Mesodermal cell (in vitro differentiated cells): Measurements from ENCODE around the gene ZNF564.
"Not testable (repeated sequence)": the region's sequence is repeated elsewhere in the genome, so short reads cannot be mapped to it uniquely, and the experiment has no call there.

Experiments
- H3K27ac ChIP-seq: 2 replicates; pipeline ENCODE4 v1.7.0; 2013; ENCODE audit warnings: mild to moderate bottlenecking, low read depth, low read length, moderate library complexity; ENCODE audit not compliant: severe bottlenecking
- H3K36me3 ChIP-seq: 2 replicates; pipeline ENCODE4 v1.7.1; 2013; ENCODE audit warnings: mild to moderate bottlenecking, low read length, moderate library complexity; ENCODE audit not compliant: control insufficient read depth, insufficient read depth
- H3K4me1 ChIP-seq: one replicate; pipeline ENCODE4 v1.7.1; 2013; ENCODE audit warnings: mild to moderate bottlenecking, low read length; ENCODE audit not compliant: insufficient read depth, control insufficient read depth, poor library complexity, severe bottlenecking
- H3K4me3 ChIP-seq: 2 replicates; pipeline ENCODE4 v1.7.0; 2013; ENCODE audit warnings: low read length, control low read depth, mild to moderate bottlenecking; ENCODE audit not compliant: insufficient read depth, poor library complexity, severe bottlenecking; ENCODE audit errors: extremely low read depth
- H3K9me3 ChIP-seq: 2 replicates; pipeline ENCODE4 v1.7.1; 2013; ENCODE audit warnings: mild to moderate bottlenecking, low read length, moderate library complexity; ENCODE audit not compliant: control insufficient read depth
- WGBS, 2 experiments: methylation state at CpG; one replicate each; pipeline ENCODE4 v1.1.5; 2013; ENCODE audit warnings: missing lambda C conversion rate in 2 of 2; ENCODE audit not compliant: insufficient coverage in 2 of 2; 5-methylcytosine and 5-hydroxymethylcytosine counted together

ZNF564 gene

DNA sequence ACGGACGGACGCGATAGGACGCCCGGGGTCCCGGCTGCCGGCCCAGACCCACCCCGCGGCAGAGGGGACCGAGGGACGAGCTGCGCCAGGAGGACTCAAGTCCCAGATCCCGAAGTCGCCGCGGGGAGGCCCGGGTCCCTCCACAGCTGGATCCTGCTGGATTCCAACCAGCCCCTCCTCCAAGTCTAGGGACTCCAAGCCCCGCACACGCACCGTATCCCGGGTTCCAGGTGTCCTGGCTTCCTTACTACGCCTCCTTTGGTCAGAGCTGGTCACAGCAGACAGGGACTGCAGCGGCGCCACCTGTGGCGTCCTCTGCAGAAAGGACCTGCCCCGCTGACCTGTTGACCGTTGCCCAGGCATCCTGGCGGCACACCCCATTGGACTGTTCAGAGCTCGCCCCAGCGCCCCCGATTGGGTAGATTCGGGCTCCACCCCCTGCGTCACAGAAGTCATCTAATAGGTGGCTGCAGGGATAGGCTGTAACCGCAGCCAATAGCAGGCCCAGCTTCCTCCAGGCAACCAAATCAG is 37.7 kb downstream of the ZNF564 start:
- Histone ChIP-seq H3K27ac (no peak overlapping the region), H3K36me3 (peaks cover 3% of the 10 kb centered on the region)
- WGBS, 2 experiments: 95 to 96% methylated on average over 23 to 35 of the region's 35 CpGs

DNA sequence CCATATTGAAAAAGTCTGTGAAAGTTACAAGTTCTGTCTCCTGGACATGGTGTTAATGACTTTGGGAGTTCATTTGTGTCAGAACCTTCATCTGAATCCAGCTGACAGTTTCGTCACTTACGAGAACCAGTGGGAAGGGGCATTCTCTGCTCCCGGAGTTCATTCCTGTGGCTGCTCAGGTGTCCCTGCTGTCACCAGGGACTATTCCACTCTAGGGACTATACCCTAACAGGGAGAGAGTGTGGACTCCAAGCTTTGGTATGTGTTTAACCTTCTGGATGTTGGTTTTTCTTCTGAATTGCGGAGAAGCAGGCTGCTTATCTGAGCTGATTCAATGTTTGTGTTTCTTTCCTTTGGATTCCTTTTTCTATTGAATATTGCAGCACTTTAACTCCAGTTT is 54.2 kb downstream of the ZNF564 start:
- peaks cover 10% of the 10 kb centered on the region for H3K9me3 ChIP-seq
- no peak overlapping the region for H3K4me3 ChIP-seq
- H3K36me3 ChIP-seq: no peaks in the 10 kb centered on the region
- no peaks in the 10 kb centered on the region for H3K4me1 ChIP-seq
- no peak overlapping the region for H3K27ac ChIP-seq
- 90 to 92% methylated on average over 2 to 3 of the region's 4 CpGs for WGBS, 2 experiments

More for the DNA sequence above, 37.7 kb downstream of the ZNF564 start:
- no peaks in the 10 kb centered on the region for H3K4me1 ChIP-seq
- no peak overlapping the region for H3K4me3 ChIP-seq
- peaks cover 26% of the 10 kb centered on the region for H3K9me3 ChIP-seq

DNA sequence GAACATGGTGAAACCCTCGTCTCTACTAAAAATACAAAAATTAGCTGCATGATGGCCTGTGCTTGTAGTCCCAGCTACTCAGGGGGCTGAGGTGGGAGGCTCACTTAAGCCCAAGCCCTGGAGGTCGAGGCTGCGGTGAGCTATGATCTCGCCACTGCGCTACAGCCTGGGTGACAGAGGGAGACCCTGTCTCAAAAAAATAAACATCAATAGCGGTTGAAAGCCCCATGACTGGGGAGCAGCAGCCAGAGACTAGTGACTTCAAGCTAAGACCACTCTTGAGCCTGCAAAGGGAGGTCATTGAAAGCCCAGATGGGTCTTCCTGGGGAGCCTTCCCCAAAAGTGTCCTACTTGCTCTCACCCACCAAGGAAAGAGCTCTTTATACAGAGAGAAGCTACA is 54.8 kb downstream of the ZNF564 start:
- H3K36me3 ChIP-seq: no peaks in the 10 kb centered on the region
- H3K27ac ChIP-seq: no peak overlapping the region
- H3K4me3 ChIP-seq: no peak overlapping the region
- WGBS, 2 experiments: 92 to 95% methylated on average over 6 of the region's 6 CpGs
- no peaks in the 10 kb centered on the region for H3K4me1 ChIP-seq
- peaks cover 10% of the 10 kb centered on the region for H3K9me3 ChIP-seq

DNA sequence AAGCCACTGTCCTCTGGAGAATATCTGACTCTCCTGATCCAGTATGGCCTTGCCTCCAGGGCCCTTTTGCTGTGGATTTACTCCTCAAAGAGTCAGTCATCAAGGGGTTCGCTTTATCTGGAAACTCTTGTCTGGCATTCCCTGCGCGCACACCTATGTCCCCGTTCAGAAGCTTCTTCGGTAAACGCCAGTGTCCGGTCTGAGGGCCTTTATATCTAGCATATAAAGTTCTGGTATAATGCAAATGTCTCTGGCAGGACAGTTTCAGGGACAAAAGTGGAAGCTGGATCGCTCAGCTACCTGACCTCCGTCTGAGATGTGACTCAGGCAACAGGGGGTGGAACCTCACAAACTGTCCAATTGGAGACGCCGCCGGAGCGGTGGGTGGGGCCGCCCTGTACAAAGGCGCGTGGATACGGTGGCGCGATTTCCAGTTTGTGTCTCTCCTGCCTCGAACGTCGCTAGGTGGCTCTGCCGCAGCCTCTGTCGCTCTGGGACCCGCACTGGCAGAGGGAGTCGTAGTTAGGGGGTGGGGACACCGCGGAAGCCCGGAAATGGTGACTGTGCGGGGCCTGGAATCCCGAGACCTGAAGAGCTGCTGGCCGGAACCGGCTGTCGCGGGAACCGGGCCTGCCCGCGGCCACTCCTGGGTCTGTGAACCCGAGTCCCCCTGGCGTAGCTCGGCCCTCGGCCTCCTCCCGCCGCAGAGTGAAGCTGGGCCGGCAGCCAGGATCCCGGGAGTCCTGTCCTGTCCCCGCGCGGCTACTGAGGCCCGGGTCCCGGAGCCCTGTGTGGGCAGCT is 56.1 kb downstream of the ZNF564 start:
- 28 to 29% methylated on average over 39 to 40 of the region's 51 CpGs for WGBS, 2 experiments
- no peaks in the 10 kb centered on the region for H3K36me3 ChIP-seq
- H3K27ac ChIP-seq: peak overlapping the region; percentile 81

DNA sequence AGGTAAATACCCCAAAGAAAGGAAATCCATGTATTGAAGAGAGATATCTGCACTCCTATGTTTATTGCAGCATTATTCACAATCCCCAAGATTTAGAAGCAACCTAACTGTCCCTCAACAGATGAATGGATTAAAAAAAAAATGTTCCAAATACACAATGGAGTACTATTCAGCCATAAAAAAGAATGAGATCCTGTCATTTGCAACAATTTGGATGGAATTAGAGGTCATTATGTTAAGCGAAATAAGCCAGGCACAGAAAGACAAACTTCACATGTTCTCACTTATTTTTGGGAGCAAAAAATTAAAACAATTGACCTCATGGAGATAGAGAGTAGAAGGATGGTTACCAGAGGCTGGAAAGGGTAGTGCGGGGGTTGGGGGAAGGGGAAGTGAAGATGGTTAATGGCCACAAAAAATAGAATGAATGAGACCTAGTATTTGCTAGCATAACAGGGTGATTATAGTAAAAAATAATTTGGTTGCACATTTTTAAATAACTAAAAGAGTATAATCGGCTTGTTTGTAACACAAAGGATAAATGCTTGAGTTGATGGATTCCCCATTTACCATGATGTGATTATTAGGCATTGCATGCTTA is 56.9 kb downstream of the ZNF564 start:
- no peak overlapping the region for H3K27ac ChIP-seq
- 80 to 100% methylated on average over 1 of the region's 3 CpGs for WGBS, 2 experiments
- no peaks in the 10 kb centered on the region for H3K36me3 ChIP-seq
- peaks cover 10% of the 10 kb centered on the region for H3K9me3 ChIP-seq
- no peak overlapping the region for H3K4me3 ChIP-seq
- no peaks in the 10 kb centered on the region for H3K4me1 ChIP-seq

More for the DNA sequence above, 56.1 kb downstream of the ZNF564 start:
- Histone ChIP-seq H3K4me3 (peak overlapping the region; percentile 31), H3K9me3 (peaks cover 10% of the 10 kb centered on the region), H3K4me1 (no peaks in the 10 kb centered on the region)

DNA sequence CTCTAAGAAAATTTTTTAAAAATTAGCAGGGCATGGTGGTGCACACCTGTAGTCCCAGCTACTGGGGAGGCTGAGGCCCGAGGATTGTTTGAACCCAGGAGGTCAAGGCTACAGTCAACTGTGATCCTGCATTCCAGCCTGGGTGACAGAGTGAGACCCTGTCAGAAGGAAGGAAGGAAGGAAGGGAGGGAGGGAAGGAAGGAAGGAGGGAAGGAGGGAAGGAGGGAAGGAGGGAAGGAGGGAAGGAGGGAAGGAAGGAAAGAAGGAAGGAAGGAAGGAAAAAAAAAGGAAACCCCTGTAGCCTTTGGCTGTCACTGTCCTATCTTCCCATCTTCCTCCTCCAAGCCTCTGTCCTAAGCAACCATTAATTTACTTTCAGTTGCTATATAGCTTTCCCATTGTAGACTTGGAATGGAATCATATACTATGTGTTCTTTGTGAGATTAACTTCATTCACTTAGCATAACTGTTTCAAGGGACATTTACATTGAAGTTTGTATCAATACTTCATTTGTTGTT is 65.0 kb downstream of the ZNF564 start:
- H3K4me1 ChIP-seq, H3K36me3 ChIP-seq, H3K4me3 ChIP-seq, H3K27ac ChIP-seq, H3K9me3 ChIP-seq: not testable (repeated sequence)
- 57 to 100% methylated on average over 1 of the region's 1 CpG for WGBS, 2 experiments

DNA sequence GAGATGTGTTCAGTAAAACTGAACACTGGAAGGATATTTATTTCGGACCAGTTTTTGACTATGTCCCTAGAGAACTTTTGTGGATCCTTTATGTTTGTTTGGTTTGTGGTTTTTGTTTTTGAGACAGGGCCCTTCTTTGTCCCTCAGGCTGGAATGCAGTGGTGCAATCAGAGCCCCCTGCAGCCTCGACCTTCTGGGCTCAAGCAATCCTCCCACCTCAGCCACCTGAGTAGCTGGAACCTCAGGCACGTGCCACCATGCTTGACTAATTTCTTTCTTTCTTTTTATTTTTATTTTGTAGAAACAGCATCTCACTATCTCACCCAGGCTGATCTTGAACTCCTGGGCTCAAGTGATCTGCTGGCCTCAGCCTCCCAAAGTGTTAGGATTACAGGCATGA is 65.7 kb downstream of the ZNF564 start:
- peak overlapping the region; percentile 88 for H3K4me3 ChIP-seq
- H3K4me1 ChIP-seq: no peaks in the 10 kb centered on the region
- peak overlapping the region; percentile 92 for H3K27ac ChIP-seq
- WGBS, 2 experiments: 68 to 100% methylated on average over 1 to 2 of the region's 3 CpGs
- no peaks in the 10 kb centered on the region for H3K9me3 ChIP-seq
- no peaks in the 10 kb centered on the region for H3K36me3 ChIP-seq

DNA sequence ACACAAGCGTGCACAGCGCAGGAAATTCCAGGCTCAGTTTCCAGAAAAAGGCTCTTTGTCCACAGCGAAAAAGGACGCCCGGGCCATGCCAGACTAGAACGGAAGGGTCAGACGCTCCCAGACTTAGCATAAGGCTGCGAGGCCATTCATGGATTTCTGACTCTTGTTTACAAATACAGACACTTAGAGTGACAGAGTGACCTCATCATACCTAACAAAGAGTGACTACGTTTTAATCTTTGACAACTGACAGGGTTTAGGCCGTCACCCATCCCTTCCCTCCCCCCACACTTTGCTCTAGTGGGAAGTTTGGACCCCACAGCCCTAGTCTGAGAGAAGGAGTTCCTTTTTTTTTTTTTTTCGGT is 66.2 kb downstream of the ZNF564 start:
- Histone ChIP-seq H3K36me3 (no peaks in the 10 kb centered on the region), H3K27ac (peak overlapping the region; percentile 92), H3K4me3 (peak overlapping the region; percentile 88), H3K9me3 (no peaks in the 10 kb centered on the region), H3K4me1 (no peaks in the 10 kb centered on the region)
- WGBS, 2 experiments: 4 to 8% methylated on average over 8 of the region's 11 CpGs

DNA sequence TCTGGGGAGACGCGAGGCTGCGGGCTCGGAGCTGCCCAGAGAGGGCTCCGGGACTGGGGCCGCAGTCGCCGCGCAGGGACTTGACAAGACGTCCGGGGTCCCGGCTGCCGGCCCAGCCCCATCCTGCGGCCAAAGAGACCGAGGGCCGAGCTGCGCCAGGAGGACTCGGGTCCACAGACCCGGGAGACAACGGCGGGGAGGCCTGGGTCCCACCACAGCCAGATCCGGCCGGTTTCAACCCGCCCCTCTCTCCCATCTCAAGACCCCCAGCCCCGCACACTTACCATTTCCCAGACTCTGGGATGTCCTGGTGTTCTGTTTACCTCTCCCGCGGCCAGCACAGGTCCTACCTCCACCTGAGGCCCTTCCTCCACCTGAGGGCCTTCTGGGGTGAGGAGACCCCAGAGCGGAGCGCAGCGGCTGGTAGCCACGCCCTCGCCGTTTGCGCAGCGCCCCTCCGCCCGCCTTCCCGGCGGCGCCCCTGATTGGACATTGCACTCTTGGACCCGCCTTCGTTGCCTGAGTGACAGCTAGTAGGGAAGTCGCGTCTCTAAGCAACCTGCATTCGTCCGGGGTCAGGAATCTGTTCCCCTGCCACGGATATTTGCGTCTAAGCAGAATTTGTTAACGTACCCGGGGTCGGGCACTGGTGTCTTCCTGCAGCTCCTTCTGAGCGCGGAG is 66.8 kb downstream of the ZNF564 start, which contains the start of gene ZNF709:
Gene ZNF709, minus strand, starts transcription at position 446 of the 681 bp plus-strand sequence. Its CDS starts 159 bp downstream, at position 287.
- WGBS, 2 experiments: 0% methylated on average over 40 to 51 of the region's 53 CpGs
- H3K27ac ChIP-seq: peak within 1 kb of the TSS; percentile 92
- no peaks in the 10 kb centered on the region for H3K4me1 ChIP-seq
- no peaks in the 10 kb centered on the region for H3K36me3 ChIP-seq
- H3K9me3 ChIP-seq: no peaks in the 10 kb centered on the region
- H3K4me3 ChIP-seq: peak within 1 kb of the TSS; percentile 88

DNA sequence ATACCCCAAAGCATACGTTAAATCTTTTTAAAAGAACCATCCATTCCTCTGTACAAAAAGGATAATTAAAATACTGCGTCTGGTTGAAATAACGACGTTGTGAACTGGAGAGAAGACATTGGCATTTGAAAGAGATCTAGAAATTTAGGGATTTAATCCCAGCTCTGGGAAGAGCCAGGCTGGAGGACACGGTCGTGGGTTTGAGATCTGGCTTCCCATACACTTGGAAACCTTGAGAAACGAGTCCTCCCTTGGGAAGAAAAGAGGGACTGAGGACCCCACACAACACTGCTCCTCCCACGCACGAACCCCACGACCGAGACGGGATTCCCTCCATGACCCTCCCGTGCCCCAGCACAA is 67.3 kb downstream of the ZNF564 start:
- H3K27ac ChIP-seq: peak overlapping the region; percentile 92
- H3K36me3 ChIP-seq: no peaks in the 10 kb centered on the region
- H3K4me3 ChIP-seq: peak overlapping the region; percentile 88
- 0% methylated on average over 4 to 9 of the region's 13 CpGs for WGBS, 2 experiments
- H3K4me1 ChIP-seq: no peaks in the 10 kb centered on the region
- no peaks in the 10 kb centered on the region for H3K9me3 ChIP-seq
